ENCODE results near the gene RALGAPA1. TPM values are rescaled to one million over a fixed set of nuclear protein-coding genes. Genes with fewer than 3 reads are reported as not detected.

The RALGAPA1 gene
- total and polyA plus RNA-seq, 2 donors (not counting 1 experiment from before 2014, with no cell fraction given): 7.2 to 34.5 TPM

DNA sequence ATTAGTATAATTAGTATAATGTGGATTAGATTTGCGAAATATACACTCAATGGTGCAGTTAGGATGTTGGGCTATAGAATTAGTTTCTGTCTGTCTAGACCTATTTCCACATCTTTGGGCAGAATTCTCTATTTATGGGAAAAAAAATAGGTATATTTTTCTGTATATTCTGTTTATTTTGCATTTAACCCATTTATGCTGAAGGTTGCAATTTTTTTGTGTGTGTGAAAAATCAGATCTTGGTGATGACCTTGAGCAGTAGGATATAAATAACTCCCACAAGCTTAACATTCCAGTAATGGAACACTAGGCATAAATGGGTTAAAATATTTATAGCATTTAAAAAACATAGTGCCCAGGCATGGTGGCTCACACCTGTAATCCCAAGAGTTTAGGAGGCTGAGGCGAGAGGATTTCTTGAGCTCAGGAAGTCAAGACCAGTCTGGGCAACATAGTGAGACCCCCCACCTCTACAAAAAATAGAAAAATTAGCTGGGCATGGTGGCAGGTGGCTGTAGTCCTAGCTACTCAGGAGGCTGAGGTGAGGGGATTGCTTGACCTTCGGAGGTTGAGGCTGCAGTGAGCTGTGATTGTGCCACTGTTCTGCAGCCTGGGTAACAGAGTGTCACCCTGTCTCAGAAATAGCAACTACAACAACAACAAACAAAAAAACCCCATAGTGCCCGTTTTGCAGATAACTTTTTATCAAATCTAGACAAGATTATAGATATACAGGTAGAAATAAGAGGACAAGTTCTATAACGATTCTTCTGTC lies 26.3 kb upstream of the RALGAPA1 start:
- H3K9ac ChIP-seq (ENCODE audit: insufficient read depth, low read length): no peak overlapping the region
- DNase-seq (ENCODE audit: low read depth in 2 of 2): no peak
- H3K4me1 ChIP-seq (ENCODE audit: control insufficient read depth, extremely low read depth, insufficient read depth, low read length): no peaks in the 10 kb centered on the region
- H3K27ac ChIP-seq (ENCODE audit: insufficient read depth, low read length): no peak overlapping the region
- TF ChIP-seq EZH2 (IDR thresholded peaks at IDR 0.05; ENCODE audit: low read length, missing control alignments): no peak
- TF ChIP-seq, protein P1, sequence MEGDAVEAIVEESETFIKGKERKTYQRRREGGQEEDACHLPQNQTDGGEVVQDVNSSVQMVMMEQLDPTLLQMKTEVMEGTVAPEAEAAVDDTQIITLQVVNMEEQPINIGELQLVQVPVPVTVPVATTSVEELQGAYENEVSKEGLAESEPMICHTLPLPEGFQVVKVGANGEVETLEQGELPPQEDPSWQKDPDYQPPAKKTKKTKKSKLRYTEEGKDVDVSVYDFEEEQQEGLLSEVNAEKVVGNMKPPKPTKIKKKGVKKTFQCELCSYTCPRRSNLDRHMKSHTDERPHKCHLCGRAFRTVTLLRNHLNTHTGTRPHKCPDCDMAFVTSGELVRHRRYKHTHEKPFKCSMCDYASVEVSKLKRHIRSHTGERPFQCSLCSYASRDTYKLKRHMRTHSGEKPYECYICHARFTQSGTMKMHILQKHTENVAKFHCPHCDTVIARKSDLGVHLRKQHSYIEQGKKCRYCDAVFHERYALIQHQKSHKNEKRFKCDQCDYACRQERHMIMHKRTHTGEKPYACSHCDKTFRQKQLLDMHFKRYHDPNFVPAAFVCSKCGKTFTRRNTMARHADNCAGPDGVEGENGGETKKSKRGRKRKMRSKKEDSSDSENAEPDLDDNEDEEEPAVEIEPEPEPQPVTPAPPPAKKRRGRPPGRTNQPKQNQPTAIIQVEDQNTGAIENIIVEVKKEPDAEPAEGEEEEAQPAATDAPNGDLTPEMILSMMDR (conservative IDR thresholded peaks at IDR 0.05 in 1 of 2, IDR thresholded peaks at IDR 0.05 in 1 of 2; ENCODE audit: low read depth in 1 of 2, low read length in 2 of 2): no peak
- no peaks in the 10 kb centered on the region for H3K36me3 ChIP-seq (ENCODE audit: control insufficient read depth, insufficient read depth, low read length)
- no peak overlapping the region for H3K4me3 ChIP-seq (replicated peaks in 1 of 4; ENCODE audit: control extremely low read depth in 1 of 4, insufficient read depth in 1 of 4, low read depth in 3 of 4, low read length in 4 of 4)
- H3K79me2 ChIP-seq (ENCODE audit: control insufficient read depth, insufficient read depth, low read length): no peaks in the 10 kb centered on the region
- H3K27me3 ChIP-seq (ENCODE audit: control insufficient read depth, insufficient read depth, low read length): no peaks in the 10 kb centered on the region
- no peaks in the 10 kb centered on the region for H3K9me3 ChIP-seq (ENCODE audit: control insufficient read depth, insufficient read depth, low read depth, low read length)
- H4K20me1 ChIP-seq (ENCODE audit: control insufficient read depth, extremely low read depth, insufficient read depth, low read length): no peaks in the 10 kb centered on the region
- H3K4me2 ChIP-seq (ENCODE audit: extremely low read depth, insufficient read depth, low read length): no peak overlapping the region
- H2AFZ ChIP-seq (ENCODE audit: low read length): no peak overlapping the region

DNA sequence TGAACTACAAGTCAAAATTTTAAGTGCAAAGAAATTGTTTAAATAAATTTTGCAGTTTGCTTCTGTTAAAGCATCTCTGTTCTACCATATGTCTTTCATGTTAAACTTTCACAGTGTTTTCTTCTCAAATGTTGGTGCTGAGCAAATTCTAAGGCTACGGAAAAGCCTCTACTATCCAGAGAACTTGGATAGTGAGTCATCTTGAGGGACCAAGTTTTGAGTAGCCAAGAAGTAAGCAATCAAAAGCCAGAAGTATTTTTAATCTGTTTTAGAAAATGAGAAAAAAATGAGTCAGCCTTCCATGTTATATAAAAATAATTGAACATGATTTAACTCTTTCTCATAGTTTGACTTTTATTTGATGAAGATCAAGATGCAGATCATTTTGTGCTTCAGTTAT lies 20.4 kb upstream of the RALGAPA1 start:
- Histone ChIP-seq H3K9me3 (ENCODE audit: control insufficient read depth, insufficient read depth, low read depth, low read length) (no peaks in the 10 kb centered on the region), H3K79me2 (ENCODE audit: control insufficient read depth, insufficient read depth, low read length) (peaks cover 2% of the 10 kb centered on the region), H3K36me3 (ENCODE audit: control insufficient read depth, insufficient read depth, low read length) (no peaks in the 10 kb centered on the region), H3K27me3 (ENCODE audit: control insufficient read depth, insufficient read depth, low read length) (no peaks in the 10 kb centered on the region), H3K4me3 (replicated peaks in 1 of 4; ENCODE audit: control extremely low read depth in 1 of 4, insufficient read depth in 1 of 4, low read depth in 3 of 4, low read length in 4 of 4) (no peak overlapping the region), H3K9ac (ENCODE audit: insufficient read depth, low read length) (no peak overlapping the region), H4K20me1 (ENCODE audit: control insufficient read depth, extremely low read depth, insufficient read depth, low read length) (no peaks in the 10 kb centered on the region), H2AFZ (ENCODE audit: low read length) (no peak overlapping the region), H3K27ac (ENCODE audit: insufficient read depth, low read length) (no peak overlapping the region), H3K4me1 (ENCODE audit: control insufficient read depth, extremely low read depth, insufficient read depth, low read length) (no peaks in the 10 kb centered on the region), H3K4me2 (ENCODE audit: extremely low read depth, insufficient read depth, low read length) (no peak overlapping the region)
- DNase-seq (ENCODE audit: low read depth in 2 of 2): peak; percentile 32 to 63
- no peak for TF ChIP-seq EZH2 (IDR thresholded peaks at IDR 0.05; ENCODE audit: low read length, missing control alignments)
- TF ChIP-seq, protein P1 (conservative IDR thresholded peaks at IDR 0.05 in 1 of 2, IDR thresholded peaks at IDR 0.05 in 1 of 2; ENCODE audit: low read depth in 1 of 2, low read length in 2 of 2): no peak

DNA sequence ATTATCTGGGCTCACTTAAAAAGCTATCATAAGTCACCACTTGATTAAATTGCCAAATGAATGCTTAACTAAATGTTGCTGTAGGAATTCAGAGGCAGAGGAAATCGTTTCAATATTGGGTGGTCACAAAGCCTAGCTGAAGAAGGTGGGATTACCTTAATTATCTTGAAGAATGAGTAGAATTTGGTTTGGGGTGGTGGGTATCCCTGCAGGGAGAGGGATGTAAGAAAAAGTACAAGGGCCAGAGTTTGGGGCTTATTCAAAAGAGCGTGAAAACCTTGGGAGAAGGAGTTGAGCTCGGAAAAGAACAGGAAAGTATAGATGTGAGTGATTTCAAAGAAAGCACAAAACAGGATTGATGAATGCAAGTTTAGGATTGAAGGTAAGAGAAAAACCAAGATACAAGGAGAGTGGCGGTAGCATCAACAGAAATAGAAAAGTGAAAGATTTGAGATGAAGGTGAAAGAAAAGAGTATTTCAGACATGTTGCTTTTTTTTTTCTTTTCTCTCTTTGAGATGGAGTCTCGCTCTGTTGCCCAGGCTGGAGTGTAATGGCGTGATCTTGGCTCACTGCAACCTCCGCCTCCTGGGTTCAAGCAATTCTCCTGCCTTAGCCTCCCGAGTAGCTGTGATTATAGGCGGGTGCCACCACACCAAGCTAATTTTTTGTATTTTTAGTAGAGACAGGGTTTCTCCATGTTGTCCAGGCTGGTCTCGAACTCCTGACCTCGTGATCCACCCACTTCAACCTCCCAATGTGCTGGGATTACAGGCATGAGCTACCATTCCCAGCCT lies 18.8 kb upstream of the RALGAPA1 start:
- H3K4me1 ChIP-seq (ENCODE audit: control insufficient read depth, extremely low read depth, insufficient read depth, low read length): no peaks in the 10 kb centered on the region
- H3K27ac ChIP-seq (ENCODE audit: insufficient read depth, low read length): no peak overlapping the region
- no peaks in the 10 kb centered on the region for H3K27me3 ChIP-seq (ENCODE audit: control insufficient read depth, insufficient read depth, low read length)
- H3K9ac ChIP-seq (ENCODE audit: insufficient read depth, low read length): no peak overlapping the region
- H3K9me3 ChIP-seq (ENCODE audit: control insufficient read depth, insufficient read depth, low read depth, low read length): no peaks in the 10 kb centered on the region
- no peaks in the 10 kb centered on the region for H3K36me3 ChIP-seq (ENCODE audit: control insufficient read depth, insufficient read depth, low read length)
- H3K4me2 ChIP-seq (ENCODE audit: extremely low read depth, insufficient read depth, low read length): peak overlapping the region; percentile 53
- H3K79me2 ChIP-seq (ENCODE audit: control insufficient read depth, insufficient read depth, low read length): peaks cover 2% of the 10 kb centered on the region
- H3K4me3 ChIP-seq (replicated peaks in 1 of 4; ENCODE audit: control extremely low read depth in 1 of 4, insufficient read depth in 1 of 4, low read depth in 3 of 4, low read length in 4 of 4): peak overlapping the region in 2 of 4 experiments; percentile 79 to 82
- H2AFZ ChIP-seq (ENCODE audit: low read length): no peak overlapping the region
- H4K20me1 ChIP-seq (ENCODE audit: control insufficient read depth, extremely low read depth, insufficient read depth, low read length): no peaks in the 10 kb centered on the region
- TF ChIP-seq, protein P1 (conservative IDR thresholded peaks at IDR 0.05 in 1 of 2, IDR thresholded peaks at IDR 0.05 in 1 of 2; ENCODE audit: low read depth in 1 of 2, low read length in 2 of 2): no peak
- TF ChIP-seq EZH2 (IDR thresholded peaks at IDR 0.05; ENCODE audit: low read length, missing control alignments): no peak
- no peak for DNase-seq (ENCODE audit: low read depth in 2 of 2)

Measured in fibroblast of lung (primary cell).